Measurements from ENCODE around the gene TRMT1.

The TRMT1 gene

DNA sequence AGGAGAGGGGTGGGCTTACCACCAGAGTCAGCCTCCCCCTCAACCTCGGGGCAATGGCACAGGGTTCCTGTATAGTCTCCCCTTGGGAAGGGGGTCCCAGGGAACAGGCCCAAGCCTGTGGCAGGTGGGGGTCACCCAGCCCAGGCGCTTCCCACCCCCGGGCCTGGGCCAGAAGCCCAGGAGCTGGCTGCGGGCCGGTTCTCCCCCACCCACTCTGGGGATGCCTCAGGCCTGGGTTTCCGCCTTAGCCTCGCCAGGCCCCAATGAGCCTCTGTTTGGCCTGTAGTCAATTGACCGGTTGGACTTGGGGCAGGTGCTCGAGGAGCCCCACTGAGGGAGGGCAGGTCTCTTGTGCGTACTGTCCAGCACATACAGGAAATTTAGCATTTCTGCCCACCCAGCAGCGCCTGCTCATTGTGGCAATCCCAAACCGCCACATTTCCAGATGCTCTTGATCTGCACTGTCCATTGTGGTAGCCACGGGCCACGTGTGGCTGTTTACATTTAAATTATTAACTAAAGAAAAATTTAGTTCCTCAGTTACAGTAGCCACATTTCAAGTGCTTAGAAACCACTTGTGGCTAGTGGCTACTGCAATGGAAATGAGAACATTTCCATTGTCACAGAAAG is 23.8 kb downstream of the TRMT1 start:
- DNase-seq (ENCODE audit: low read depth in 1 of 2, low spot score in 1 of 2): no peak

DNA sequence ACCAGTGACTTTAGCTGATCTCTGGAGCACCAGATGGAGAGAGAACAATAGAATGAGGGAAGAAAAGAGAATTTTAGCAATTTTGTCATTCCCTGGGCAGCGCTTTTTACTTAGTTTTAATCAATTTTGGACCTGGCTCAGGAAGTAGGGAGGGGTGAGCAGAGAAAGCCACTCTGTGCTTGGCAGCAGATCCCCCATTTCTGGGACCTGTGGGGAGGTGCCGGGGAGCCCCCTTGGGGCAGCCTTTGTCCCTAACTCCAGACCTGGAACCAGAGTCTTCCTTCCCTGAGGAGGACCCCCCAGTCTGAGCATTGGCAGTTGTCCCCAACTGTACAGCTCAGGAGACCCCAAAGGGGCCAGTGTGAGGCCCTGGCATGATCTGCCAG is 24.4 kb downstream of the TRMT1 start:
- no peak for DNase-seq (ENCODE audit: low read depth in 1 of 2, low spot score in 1 of 2)

DNA sequence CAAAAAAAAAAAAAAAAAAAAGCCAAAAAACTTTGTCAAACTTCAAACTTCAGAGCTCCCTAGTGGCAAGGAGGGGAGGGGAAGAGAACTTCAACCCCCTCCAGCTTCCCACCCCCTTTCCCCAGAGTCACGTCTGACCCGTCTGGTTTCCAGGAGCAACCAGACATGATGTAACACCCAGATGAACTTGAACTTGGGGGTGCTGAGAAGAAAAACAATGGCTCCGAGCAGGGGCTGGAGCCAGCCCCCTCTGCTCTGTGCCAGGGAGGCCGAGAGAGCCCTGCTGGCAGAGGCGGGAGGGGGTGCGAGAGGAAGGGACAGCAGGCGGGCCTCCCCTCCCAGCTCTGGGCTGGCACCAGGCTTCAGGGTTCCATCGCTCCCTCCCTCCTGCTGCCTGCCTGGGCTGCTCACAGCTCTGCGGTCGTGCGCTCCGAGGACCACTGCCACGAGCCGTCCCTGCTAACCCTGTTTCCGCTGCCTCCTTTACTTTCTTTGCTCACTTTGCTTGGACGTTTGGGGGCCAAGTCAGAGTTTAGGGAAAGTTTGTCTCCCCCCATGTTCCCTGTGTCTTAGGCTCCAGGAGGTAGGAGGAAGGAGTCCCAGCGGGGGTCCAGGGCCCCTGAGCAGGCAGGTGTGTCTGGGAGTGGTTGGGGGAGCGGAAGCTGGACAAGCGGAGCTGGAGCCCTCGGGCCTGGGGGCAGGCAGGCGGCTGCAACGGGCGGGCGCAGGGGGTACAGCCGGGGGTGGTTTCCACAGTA is 25.0 kb downstream of the TRMT1 start:
- no peak for DNase-seq (ENCODE audit: low read depth in 1 of 2, low spot score in 1 of 2)

- no peak for DNase-seq (ENCODE audit: low read depth in 1 of 2, low spot score in 1 of 2)
These were observed 25.9 kb downstream of the TRMT1 start for GRCh38 chr19:13090511-13091231.

DNA sequence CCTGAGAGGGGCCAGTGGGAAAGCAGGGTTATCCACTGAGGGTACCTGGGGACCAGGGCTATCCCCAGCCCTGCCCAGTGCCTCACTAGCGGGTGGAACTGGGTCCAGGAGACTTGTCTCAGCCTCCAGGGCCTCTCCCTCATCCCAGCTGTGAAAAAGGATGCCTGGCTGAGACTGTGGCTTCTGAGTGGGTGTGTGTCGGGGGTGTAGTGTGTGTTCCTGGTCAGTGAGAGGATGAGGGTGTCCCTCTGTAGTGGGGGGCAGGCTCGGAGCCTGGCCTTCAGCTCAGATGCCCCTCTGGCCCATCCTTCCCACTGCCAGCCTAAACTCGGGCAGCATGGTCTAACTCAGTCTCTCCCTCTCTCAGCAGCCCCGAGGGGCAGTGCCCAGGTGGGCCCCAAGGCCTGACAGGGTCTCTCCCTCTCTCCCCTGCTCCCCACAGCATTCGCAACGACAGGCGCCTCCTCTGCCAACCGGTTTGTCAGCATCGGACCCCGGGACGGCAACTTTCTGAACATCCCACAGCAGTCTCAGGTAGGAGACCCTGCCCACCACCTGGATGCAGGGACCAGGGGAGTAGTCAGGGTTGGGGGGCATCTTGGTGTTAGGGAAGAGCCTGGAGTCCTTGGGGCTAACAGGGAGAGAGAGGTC is 26.6 kb downstream of the TRMT1 start:
- DNase-seq (ENCODE audit: low read depth in 1 of 2, low spot score in 1 of 2): no peak

DNA sequence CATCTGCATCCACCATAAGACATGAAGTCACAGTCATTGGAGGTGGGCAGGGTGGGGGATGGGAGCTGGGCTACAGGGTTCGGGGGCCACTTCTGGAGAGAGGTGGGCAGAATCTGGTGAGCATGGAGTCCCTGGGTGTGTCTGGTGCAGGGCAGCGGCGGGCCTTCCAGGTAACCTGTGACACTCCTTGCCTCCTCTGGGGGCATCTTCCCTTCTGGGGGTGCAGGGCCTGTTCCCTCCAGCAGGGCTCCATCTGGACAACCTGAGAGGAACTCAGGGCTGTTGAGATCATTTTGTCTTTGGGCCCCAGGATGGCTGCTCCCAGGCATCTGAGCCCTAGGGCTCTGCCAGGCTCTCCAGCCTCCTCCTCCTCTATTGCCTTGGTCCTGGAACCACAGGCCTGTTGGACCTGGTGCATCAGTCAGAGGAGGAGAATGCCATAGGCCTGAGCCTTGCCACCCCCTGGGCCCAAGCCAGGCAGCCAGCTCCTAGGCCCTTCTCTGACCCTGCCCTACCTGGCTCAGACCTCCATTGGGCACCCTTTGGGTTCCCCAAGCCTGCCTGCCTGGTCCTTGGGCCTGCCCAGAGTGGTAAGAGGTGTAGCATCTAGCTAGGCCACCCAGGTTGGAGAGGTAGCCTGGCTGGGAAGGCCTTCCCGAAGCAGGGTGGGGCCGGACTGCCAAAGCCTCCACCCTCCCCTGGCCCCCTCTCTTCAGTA is 27.2 kb downstream of the TRMT1 start:
- DNase-seq (ENCODE audit: low read depth in 1 of 2, low spot score in 1 of 2): no peak

GRCh38 chr19:13087795-13088537 is 28.6 kb downstream of the TRMT1 start:
- no peak for DNase-seq (ENCODE audit: low read depth in 1 of 2, low spot score in 1 of 2)

- no peak for DNase-seq (ENCODE audit: low read depth in 1 of 2, low spot score in 1 of 2)
These were observed 29.2 kb downstream of the TRMT1 start for GRCh38 chr19:13087295-13087694.

DNA sequence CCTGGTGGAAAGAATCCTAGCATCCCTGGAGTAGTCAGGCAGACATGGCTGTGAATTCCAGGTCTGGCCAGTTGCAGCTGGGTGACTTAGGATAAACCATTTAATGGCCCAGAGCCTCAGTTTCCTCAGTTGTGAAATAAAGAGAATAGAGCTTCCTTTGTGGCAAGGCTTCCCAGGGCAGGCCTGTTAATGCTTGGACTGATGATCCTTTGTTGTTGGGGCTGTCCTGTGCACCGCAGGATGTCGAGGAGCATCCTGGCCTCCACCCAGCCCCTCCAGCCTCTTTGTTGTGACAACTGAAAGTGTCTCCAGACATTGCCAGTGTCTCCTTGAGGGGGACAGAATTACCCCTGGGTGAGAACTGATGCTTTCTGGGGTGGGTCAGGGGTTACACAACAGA is 30.2 kb downstream of the TRMT1 start:
- DNase-seq (ENCODE audit: low read depth in 1 of 2, low spot score in 1 of 2): no peak

DNA sequence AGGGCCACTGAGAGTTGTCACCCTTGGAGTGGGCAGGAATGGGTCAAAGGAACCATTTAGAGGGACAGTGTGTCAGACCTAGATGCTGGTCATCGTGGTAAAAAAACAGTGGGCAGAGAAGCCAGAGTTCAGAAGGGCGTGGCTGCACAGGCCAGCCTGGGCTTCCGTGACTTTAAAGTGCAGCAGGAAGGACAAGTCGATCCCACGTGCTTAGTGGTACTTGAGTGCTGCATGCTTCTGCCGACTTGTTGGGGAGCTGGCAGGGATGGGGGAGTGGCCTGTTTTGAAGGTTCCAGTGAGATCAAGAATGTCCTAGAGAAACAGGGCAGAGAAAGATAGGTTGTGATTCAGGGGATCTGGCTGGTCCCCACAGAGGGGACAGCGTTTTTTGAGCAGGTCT is 30.9 kb downstream of the TRMT1 start:
- no peak for DNase-seq (ENCODE audit: low read depth in 1 of 2, low spot score in 1 of 2)

DNA sequence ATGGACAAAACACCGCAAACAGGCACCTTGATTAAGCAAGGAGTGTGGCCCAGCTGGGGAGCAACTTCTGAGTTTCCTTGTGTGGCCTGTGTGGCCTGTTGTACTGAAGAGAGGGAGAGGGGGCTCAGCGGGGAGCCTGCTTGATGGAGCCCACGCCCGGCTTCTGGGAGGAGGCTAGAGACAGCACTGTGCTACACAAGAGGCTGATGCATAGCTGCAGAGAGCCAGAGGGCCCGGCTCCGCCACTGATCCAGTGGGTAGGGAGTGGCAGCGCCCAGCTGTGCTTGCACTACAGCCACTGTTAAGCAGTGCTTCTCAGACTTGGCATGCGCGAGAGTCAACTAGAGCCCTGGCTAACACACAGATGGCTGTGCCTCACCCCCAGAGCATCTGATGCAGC is 32.9 kb downstream of the TRMT1 start:
- DNase-seq (ENCODE audit: low read depth in 1 of 2, low spot score in 1 of 2): no peak

- DNase-seq (ENCODE audit: low read depth in 1 of 2, low spot score in 1 of 2): no peak
These were observed 33.5 kb downstream of the TRMT1 start for GRCh38 chr19:13083008-13083404.

DNA sequence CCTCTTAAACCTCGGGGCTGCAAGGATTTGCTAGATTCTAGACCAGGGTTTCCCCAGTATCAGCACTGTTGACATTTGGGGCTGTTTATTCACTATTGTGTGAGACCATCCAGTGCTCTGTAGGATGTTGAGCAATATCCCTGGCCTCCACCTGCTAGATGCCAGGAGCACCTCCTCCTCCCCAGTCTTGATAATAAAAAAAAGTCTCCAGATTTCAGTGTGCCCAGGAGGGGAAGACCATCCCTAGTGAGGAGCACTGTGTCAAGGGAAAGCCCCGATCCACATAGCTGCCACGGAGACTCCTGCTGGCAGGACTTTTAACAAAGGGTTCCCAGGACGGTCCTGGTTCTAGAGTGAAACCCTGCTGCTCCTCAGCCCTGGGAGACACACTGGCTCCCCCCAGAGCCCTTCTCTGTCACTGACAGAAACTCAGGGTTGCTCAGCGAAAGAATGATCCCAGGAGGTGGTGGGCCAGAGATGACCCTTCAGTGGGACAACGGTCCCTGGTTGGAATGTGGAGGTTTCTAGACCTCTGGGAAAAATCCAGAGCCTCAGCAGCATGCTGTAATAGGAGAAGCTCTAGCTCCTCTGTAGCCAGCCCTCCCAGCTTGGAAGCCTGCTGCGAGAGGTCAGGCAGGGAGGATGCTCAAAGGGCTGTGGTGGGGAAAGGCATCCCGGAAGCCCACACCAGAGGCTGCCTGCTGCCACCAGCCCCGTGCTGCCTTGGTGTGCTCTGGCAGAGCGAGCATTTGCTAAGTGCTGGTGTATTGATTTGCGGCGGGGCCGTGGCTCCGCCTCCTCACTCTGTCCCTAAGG is 34.1 kb downstream of the TRMT1 start:
- DNase-seq (ENCODE audit: low read depth in 1 of 2, low spot score in 1 of 2): no peak

DNA sequence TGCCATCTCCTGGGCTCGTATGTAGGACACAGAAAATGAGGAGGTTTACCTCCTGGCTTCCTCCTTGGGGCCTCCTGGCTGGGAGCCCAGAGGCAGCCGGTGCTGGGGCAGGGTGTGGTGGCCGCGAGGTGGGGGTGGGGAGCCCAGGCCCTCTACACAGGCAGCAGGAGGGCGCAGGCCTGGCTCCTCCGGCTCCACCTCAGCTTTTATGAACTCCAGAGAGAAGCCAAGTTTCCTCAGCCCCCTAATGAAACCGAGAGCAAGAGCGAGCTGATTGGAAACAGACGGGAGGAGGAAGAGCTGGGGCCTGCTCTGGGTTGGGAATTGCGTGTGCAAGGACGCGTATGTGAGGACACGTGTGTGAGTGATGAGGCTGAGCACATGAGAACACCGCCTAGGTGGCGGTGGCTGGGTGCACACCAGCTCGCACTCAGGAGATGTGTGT is 37.0 kb downstream of the TRMT1 start:
- no peak for DNase-seq (ENCODE audit: low read depth in 1 of 2, low spot score in 1 of 2)

GRCh38 chr19:13078897-13079541 is 37.5 kb downstream of the TRMT1 start:
- no peak for DNase-seq (ENCODE audit: low read depth in 1 of 2, low spot score in 1 of 2)

GRCh38 chr19:13078381-13078780 is 38.2 kb downstream of the TRMT1 start:
- DNase-seq (ENCODE audit: low read depth in 1 of 2, low spot score in 1 of 2): no peak

DNA sequence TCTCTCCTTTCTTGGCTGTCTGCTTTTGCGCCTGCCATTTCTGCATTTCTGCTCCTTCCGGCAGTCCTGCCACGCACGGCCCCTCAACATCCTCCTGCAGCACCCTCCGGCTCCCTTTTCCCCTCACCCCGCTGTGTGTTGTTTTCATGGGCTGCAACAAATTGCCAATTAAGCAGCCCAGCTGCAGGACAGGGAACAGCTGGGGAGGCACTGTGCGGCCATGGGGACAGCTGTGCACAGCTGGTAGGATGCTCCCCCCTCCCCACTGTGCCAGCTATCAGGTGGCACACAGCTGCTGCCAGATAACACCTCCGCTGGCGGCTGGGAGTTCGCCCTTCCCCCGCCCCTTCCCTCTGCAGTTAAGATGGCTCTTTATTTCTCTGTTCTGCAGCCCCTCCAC is 39.3 kb downstream of the TRMT1 start:
- no peak for DNase-seq (ENCODE audit: low read depth in 1 of 2, low spot score in 1 of 2)

DNA sequence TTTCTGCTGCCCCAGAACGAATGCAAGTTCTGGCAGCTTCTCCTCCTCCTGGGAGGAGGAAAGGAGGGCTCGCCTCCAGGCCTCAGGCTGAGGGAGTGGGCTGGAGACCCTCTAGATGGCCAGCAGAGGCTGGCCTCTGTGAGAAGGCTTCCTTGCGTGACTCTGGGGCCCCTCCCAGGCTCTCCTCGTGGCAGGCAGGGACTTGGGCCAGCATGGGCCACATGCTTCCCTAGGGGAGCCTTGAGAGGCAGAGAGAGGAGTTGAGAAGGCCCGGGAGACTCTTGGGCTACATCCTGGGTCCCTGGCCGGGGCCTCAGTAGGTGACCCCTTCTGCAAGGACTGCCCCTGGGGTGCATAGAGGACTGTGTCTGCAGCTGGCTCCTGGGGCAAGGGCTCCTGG is 39.8 kb downstream of the TRMT1 start:
- no peak for DNase-seq (ENCODE audit: low read depth in 1 of 2, low spot score in 1 of 2)

- no peak for DNase-seq (ENCODE audit: low read depth in 1 of 2, low spot score in 1 of 2)
These were observed 40.2 kb downstream of the TRMT1 start for GRCh38 chr19:13076320-13076719.

All from stimulated activated CD4-positive, alpha-beta T cell treated with anti-CD3 and anti-CD28 coated beads, Interleukin-15, amount 100 ng/mL, for 1 hour (primary cell).